ENCODE data around the gene PAM16.
"Not testable (repeated sequence)": the region's sequence is repeated elsewhere in the genome, so short reads cannot be mapped to it uniquely, and the experiment has no call there.

PAM16 gene

GRCh38 chr16:4352843-4353242 lies 1.7 kb upstream of the PAM16 start:
- DNase-seq (ENCODE audit: low read depth), result no peak

GRCh38 chr16:4351880-4352279 lies 759 bp upstream of the PAM16 start:
- DNase-seq (ENCODE audit: low read depth), result no peak

GRCh38 chr16:4350365-4350786 lies 745 bp downstream of the PAM16 start:
- DNase-seq (ENCODE audit: low read depth), result no peak

DNA sequence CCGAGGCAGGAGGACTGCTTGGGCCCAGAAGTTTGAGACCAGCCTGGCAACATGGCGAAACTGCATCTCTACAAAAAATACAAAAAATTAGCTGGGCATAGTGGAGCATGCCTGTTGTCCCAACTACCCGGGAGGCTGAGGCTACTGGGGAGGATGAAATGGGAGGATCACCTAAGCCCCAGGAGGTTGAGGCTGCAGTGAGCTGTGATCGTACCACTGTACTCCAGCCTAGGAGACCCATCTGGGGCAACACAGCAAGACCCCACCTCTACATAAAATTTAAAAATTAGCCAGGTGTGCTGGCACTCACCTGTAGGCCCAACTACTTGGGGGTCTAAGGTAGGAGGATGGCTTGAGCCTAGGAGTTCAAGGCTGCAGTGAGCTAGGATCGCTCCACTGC lies 1.8 kb downstream of the PAM16 start:
- DNase-seq (ENCODE audit: low read depth), result no peak

DNA sequence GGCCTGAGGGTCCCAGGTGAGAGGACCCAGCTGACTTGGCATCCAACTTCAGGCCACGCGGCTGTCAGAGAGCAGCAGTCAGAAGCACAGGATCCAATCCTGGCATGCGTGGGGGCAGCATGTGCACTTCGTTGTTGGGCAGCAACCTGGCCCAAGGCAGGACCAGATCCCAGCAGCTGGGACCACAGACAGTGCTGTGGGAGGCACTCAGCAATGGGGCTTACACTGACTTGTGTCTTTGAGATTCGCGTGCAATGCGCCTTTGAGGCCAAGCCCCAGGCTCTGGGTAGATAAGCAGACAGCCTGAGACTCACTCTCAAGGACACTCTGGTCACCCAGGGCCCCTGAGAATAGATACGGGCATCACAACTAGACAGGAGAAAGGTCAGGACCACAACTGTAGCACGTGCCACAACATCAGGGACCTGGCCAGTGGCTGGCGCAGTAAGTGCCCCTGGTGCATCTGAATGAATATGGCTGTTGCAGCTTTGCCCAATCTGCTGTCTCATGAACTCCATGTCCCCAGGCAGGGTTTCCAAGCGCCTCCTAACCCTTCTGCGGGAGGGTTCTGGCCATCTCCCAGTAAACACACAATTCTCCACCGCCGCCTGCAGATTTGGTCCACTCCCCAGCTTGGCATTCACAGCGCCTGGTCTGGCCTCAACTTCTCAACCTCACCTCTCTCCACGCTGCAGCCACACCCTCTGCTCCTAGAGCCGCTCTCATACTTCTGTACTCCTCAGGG lies 3.2 kb downstream of the PAM16 start:
- DNase-seq (ENCODE audit: low read depth), result no peak

- DNase-seq (ENCODE audit: low read depth), result no peak
These were observed 4.1 kb downstream of the PAM16 start for GRCh38 chr16:4347010-4347409.

- DNase-seq (ENCODE audit: low read depth), result no peak
These were observed 5.0 kb downstream of the PAM16 start for GRCh38 chr16:4345836-4346781.

GRCh38 chr16:4344983-4345835 lies 5.9 kb downstream of the PAM16 start:
- DNase-seq (ENCODE audit: low read depth), result no peak

GRCh38 chr16:4344300-4344982 lies 6.7 kb downstream of the PAM16 start:
- not testable (repeated sequence) for DNase-seq (ENCODE audit: low read depth)

DNA sequence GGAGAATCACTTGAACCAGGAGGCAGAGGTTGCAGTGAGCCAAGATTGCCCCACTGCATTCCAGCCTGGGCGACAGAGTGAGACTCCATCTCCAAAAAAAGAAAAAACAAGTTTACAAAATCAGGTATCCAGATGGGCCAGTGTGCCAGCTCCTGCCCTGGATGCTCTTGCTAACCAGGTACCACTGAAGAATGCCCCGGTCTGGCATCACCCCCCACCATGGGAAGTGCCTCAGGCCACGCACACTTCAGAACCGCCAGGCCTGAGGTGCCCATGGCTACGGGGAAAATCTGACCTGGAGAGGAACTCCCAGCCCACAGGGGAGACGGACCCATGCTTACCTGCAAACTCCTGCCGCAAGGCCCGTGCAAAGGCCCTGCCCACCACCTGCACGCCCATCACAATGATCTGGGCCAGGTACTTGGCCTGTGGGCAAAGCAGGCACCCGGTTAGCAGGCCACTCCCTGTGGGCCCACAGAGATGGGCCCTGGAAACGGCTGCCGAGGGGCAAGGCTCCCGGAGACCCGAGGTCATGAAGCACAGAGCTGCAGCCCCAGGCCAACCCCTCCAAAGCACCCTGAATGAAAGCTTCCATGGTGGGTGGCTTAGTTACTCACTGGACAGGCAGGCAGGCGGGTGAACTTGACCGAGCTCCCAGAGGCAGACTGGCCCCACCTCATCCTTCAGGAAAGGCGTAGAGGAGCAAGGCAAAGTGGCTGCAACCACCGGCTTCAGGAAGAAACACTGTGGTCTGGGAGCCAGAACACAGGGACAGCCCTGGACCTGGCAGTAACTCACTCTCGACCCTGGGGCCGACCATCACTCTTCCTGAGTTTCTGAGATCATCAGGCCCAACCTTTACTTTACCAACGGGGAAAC lies 8.0 kb downstream of the PAM16 start:
- no peak for DNase-seq (ENCODE audit: low read depth)

- DNase-seq (ENCODE audit: low read depth), result no peak
These were observed 9.9 kb downstream of the PAM16 start for GRCh38 chr16:4341250-4341649.

DNA sequence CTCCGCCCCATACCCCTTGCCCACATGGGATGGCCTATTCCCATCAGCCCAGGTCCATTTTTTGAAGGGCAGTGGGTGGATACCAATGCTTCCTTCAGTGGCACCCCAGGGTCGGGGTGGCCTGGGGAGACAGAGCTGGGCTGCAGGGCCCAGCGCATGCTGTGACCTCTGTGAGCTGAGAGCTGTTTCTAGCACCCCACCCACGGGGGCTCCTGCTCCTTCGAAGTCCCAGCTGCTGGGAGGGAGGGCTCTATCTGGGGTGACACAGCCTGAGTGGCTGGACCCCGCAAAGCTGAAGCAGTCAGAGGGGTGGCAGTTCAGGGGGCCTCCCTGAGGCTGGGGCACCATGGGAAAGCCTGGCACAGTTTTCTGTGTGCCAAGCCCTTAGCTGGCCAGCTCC lies 10.7 kb downstream of the PAM16 start:
- no peak for DNase-seq (ENCODE audit: low read depth)

DNA sequence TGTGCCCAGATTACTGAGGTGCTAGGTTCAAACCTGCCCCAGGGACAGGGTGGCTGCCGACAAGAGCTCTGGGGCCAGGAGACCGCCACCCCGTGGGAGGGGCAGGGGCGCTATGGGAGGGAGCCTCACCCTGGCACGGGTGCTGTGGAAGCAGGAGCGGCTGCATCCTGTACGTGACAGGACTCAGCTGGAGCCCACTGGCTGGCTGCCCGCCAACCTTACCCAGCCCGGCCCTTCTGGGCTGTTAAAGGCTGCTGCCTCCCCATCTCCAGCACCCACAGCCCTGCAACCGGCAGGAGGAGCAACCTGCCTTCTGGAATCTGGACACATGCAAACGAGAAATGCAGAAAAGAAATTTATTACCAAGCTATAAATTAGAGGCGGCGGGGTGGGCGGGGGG lies 11.2 kb downstream of the PAM16 start:
- no peak for DNase-seq (ENCODE audit: low read depth)

DNA sequence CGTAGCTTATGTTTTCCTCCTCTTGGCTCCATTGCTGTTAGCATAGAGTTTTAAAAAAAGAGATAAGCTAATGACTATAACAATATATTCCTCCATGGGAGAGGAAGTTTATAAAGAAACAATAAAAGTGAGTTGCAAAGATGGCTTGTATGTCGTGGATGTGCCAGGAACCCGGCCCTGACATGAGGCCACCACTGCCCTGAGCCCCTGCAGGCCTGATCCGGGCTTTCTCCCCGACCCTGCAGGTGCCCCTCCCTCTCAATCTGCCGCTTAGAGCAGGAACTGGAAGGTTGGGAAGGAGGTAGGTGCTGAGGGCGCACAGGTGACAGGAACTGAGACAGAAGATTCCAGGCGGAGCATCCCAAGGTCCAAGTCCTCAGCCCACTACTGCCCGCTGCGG lies 11.7 kb downstream of the PAM16 start:
- no peak for DNase-seq (ENCODE audit: low read depth)

- DNase-seq (ENCODE audit: low read depth), result no peak
These were observed 12.3 kb downstream of the PAM16 start for GRCh38 chr16:4338712-4339299.

GRCh38 chr16:4338125-4338582 lies 13.0 kb downstream of the PAM16 start:
- no peak for DNase-seq (ENCODE audit: low read depth)

DNA sequence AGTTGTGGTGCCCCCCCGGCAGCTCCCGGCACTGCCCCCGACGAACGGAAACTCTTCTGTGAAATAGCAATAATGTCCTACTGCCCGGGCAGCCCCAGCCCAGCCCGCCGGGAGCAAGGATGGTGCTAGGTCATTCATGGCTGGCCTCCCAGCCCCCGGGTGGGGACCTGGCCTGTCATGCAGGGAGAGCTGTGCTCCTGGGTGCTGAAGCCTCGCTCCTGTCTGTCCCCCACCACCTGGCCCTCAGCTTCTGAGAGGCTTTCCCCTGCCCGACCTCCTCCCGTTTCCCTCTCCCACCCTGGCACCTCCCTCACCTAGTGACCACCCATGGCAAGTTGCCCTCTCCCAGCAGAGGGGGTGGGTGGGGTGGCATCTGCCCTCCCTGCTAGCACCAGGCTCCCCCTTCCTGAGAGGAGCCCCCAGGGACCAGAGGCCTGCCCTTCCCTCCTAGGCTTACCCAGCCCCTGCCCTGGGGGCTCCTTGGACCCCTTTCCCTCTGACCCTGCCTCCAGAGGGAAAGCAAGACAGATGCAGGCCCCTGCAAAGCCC lies 13.5 kb downstream of the PAM16 start:
- no peak for DNase-seq (ENCODE audit: low read depth)

DNA sequence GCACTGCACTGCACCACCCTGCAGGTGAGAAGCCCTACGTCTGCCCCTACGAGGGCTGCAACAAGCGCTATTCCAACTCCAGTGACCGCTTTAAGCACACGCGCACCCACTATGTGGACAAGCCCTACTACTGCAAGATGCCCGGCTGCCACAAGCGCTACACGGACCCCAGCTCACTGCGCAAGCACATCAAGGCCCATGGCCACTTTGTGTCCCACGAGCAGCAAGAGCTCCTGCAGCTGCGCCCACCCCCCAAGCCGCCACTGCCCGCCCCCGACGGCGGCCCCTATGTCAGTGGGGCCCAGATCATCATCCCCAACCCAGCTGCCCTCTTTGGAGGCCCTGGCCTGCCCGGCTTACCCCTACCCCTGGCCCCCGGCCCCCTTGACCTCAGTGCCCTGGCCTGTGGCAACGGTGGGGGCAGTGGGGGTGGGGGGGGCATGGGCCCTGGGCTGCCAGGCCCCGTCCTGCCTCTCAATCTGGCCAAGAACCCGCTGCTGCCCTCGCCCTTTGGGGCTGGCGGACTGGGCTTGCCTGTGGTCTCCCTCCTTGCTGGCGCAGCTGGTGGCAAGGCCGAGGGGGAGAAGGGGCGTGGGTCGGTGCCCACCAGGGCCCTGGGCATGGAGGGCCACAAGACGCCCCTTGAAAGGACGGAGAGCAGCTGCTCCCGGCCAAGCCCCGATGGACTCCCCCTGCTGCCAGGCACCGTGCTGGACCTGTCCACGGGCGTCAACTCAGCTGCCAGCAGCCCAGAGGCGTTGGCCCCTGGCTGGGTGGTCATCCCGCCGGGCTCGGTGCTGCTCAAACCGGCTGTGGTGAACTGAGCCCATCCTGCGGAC lies 14.2 kb downstream of the PAM16 start:
- DNase-seq (ENCODE audit: low read depth), result no peak

All from activated T-helper 1 cell treated with Interleukin-2 at 50 U/mL for 16 hours (primary cell).